Adrenal gland (tissue), 5 donors: ENCODE measurements around the gene AUH.

Experiments
- POLR2A ChIP-seq, 2 donors: fragments of 450-650 bp; IDR thresholded peaks; one replicate each; pipeline ENCODE4 v1.6.1; 2017; ENCODE audit warnings: antibody characterized with exemption in 2 of 2, mild to moderate bottlenecking in 2 of 2, moderate library complexity in 1 of 2
- TF ChIP-seq, protein P1 (sequence below), 6 experiments: fragments of 450-650 bp in 4 of 6; fragments of 200-600 bp in 2 of 6; sonication (generic) in 1 of 6; IDR thresholded peaks; 1 replicate in 5 of 6; 2 replicates in 1 of 6; pipeline versions ENCODE4 v1.5.1 to v1.8.0; 2016 to 2021; ENCODE audit warnings: antibody characterized with exemption in 6 of 6, mild to moderate bottlenecking in 2 of 6, moderate library complexity in 1 of 6
- donor health status: DM: no; HTN: no; CAD: no.

DNA sequence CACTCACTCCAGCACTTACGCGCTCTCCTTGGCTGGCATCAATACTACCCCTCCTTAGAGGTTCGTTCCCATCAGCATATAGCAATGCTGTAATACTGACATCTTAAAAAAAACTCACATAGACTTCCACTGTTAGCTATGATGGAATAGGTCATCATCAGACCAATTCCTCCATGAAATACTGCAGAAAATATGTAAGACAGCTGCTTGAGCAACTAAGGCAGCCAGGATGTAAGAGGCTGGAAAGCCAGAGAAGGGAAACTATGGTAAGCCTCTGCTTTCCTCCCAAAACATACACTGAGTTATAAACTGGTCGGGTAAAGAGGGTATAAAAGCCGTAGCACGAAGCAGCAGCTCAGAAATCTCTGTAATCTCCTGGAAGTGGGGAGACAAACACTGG, 33.5 kb downstream of the AUH start:
- TF ChIP-seq, protein P1, sequence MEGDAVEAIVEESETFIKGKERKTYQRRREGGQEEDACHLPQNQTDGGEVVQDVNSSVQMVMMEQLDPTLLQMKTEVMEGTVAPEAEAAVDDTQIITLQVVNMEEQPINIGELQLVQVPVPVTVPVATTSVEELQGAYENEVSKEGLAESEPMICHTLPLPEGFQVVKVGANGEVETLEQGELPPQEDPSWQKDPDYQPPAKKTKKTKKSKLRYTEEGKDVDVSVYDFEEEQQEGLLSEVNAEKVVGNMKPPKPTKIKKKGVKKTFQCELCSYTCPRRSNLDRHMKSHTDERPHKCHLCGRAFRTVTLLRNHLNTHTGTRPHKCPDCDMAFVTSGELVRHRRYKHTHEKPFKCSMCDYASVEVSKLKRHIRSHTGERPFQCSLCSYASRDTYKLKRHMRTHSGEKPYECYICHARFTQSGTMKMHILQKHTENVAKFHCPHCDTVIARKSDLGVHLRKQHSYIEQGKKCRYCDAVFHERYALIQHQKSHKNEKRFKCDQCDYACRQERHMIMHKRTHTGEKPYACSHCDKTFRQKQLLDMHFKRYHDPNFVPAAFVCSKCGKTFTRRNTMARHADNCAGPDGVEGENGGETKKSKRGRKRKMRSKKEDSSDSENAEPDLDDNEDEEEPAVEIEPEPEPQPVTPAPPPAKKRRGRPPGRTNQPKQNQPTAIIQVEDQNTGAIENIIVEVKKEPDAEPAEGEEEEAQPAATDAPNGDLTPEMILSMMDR (IDR thresholded peaks at IDR 0.05), result no peak
- no peak for TF ChIP-seq POLR2A (IDR thresholded peaks at IDR 0.05)
